Esophagus squamous epithelium (tissue), 5 donors: ENCODE measurements around the gene REEP6. TPM values are rescaled to one million over a fixed set of nuclear protein-coding genes. Genes with fewer than 3 reads are reported as not detected.
"Not testable (repeated sequence)": the region's sequence is repeated elsewhere in the genome, so short reads cannot be mapped to it uniquely, and the experiment has no call there.

Source experiments
- DNase-seq: peaks from one replicate; lab custom pipeline; 2025; lab: John Stamatoyannopoulos, UW
- H3K27ac ChIP-seq, 4 donors: fragments of 200-600 bp; sonication (generic); one replicate each; pipeline ENCODE4 v1.5.1; 2016 to 2019; ENCODE audit warnings: mild to moderate bottlenecking in 1 of 4
- H3K27me3 ChIP-seq, 4 donors: fragments of 200-600 bp; sonication (generic); 1 replicate in 3 of 4; 2 replicates in 1 of 4; pipeline versions ENCODE4 v1.5.1 to v1.6.0; 2017 to 2021; ENCODE audit warnings: antibody characterized with exemption in 1 of 4
- H3K36me3 ChIP-seq, 3 donors: fragments of 200-600 bp; sonication (generic); one replicate each; pipeline ENCODE4 v1.5.1; 2016 to 2019
- H3K4me1 ChIP-seq, 3 donors: fragments of 200-600 bp; sonication (generic); one replicate each; pipeline ENCODE4 v1.5.1; 2017 to 2019
- H3K4me3 ChIP-seq, 4 donors: fragments of 200-600 bp; sonication (generic); 1 replicate in 3 of 4; 2 replicates in 1 of 4; pipeline ENCODE4 v1.5.1; 2016 to 2019; ENCODE audit warnings: mild to moderate bottlenecking in 2 of 4, moderate library complexity in 1 of 4
- H3K9me3 ChIP-seq, 3 donors: fragments of 200-600 bp; sonication (generic); one replicate each; pipeline ENCODE4 v1.5.1; 2016 to 2019
- POLR2A ChIP-seq, 4 donors: fragments of 450-650 bp; IDR thresholded peaks; one replicate each; pipeline ENCODE4 v1.6.1; 2017; ENCODE audit warnings: antibody characterized with exemption in 4 of 4, mild to moderate bottlenecking in 4 of 4, moderate library complexity in 3 of 4
- WGBS, 2 donors: methylation state at CpG; one replicate each; pipeline ENCODE4 v1.1.5; 2018; 5-methylcytosine and 5-hydroxymethylcytosine counted together
- intact Hi-C: fragments of 100-400 bp; cut with DNase I; formaldehyde crosslinking; loops from one replicate; pipeline ENCODE4 v1.15.0; 2022
- total RNA-seq, 4 donors: library from RNA; depleted of rRNA; stranded (reverse); fragments of >200 nt; gene quantifications; one replicate each; pipeline ENCODE4 v1.1.0, GENCODE V29; 2016
- TF ChIP-seq, protein P1 (sequence below), 6 experiments: fragments of 450-650 bp in 4 of 6; fragments of 200-600 bp in 2 of 6; sonication (generic) in 2 of 6; IDR thresholded peaks; one replicate each; pipeline ENCODE4 v1.5.1; 2016 to 2019; ENCODE audit warnings: antibody characterized with exemption in 6 of 6, mild to moderate bottlenecking in 4 of 6, moderate library complexity in 4 of 6
- donor health status: DM: yes; HTN: yes; CAD: no.

Gene REEP6
- total RNA-seq, 4 donors from 2014 or later = 5.7 to 13.8 (median 9.4) TPM

DNA sequence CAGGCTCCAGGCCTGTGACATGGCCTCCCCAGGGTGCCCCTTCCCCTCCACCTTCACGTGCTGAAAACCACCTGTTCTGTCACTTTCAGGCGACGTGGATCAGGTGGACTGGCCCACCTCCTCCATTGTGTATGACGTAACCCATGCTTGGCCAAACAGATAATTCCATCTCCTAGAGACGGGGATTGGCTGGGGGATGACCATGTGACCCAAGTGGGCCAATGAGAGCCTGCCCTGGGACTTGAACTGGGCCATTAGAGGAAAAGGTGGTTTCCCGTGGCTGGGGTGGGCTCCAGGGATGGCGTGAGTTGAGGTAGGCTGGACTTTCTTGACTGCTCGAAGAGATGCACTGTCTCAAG, 25.4 kb downstream of the REEP6 start:
- no peaks in the 10 kb centered on the region for H3K36me3 ChIP-seq
- no peak overlapping the region for H3K4me3 ChIP-seq
- H3K4me1 ChIP-seq = peaks cover 17 to 29% (median 22%) of the 10 kb centered on the region in 3 donors
- H3K9me3 ChIP-seq = no peaks in the 10 kb centered on the region
- no peak for TF ChIP-seq POLR2A (IDR thresholded peaks at IDR 0.05)
- TF ChIP-seq, protein P1, sequence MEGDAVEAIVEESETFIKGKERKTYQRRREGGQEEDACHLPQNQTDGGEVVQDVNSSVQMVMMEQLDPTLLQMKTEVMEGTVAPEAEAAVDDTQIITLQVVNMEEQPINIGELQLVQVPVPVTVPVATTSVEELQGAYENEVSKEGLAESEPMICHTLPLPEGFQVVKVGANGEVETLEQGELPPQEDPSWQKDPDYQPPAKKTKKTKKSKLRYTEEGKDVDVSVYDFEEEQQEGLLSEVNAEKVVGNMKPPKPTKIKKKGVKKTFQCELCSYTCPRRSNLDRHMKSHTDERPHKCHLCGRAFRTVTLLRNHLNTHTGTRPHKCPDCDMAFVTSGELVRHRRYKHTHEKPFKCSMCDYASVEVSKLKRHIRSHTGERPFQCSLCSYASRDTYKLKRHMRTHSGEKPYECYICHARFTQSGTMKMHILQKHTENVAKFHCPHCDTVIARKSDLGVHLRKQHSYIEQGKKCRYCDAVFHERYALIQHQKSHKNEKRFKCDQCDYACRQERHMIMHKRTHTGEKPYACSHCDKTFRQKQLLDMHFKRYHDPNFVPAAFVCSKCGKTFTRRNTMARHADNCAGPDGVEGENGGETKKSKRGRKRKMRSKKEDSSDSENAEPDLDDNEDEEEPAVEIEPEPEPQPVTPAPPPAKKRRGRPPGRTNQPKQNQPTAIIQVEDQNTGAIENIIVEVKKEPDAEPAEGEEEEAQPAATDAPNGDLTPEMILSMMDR (IDR thresholded peaks at IDR 0.05) = no peak
- intact Hi-C loops = no loop called here
- whole genome bisulfite sequencing, 2 donors = 59 to 62% methylated on average over 4 to 6 of the region's 8 CpGs
- H3K27ac ChIP-seq = no peak overlapping the region
- DNase-seq = no peak
- H3K27me3 ChIP-seq = peaks cover 0 to 58% (median 0%) of the 10 kb centered on the region in 4 donors

DNA sequence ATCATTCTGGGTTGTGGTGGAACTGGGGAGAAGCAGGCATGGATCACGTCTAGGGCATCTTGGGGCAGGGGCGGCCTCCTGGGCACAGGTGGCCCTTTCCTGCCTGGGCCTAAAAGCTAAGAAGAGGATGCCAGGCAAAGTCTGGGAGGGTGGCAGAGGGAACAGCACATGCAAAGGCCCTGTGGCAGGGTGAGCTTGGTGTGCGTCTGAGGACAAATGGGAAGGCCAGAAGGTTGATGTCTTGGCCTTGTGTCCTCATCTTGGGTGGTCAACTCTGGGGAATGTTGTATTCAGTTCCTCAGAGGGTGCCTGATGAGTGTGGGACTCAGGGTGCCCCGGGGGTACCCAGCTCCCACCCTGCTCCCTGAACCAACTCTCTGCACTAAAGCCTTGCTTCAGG, 27.5 kb downstream of the REEP6 start:
- intact Hi-C loops = no loop called here
- TF ChIP-seq, protein P1 (IDR thresholded peaks at IDR 0.05) = no peak
- no peak for TF ChIP-seq POLR2A (IDR thresholded peaks at IDR 0.05)
- DNase-seq = no peak
- H3K9me3 ChIP-seq = no peaks in the 10 kb centered on the region
- peaks cover 0 to 58% (median 3%) of the 10 kb centered on the region in 4 donors for H3K27me3 ChIP-seq
- H3K27ac ChIP-seq = no peak overlapping the region
- WGBS, 2 donors = 100% methylated on average over 1 to 3 of the region's 4 CpGs
- no peaks in the 10 kb centered on the region for H3K36me3 ChIP-seq
- peaks cover 5 to 31% (median 6%) of the 10 kb centered on the region in 3 donors for H3K4me1 ChIP-seq
- no peak overlapping the region for H3K4me3 ChIP-seq

DNA sequence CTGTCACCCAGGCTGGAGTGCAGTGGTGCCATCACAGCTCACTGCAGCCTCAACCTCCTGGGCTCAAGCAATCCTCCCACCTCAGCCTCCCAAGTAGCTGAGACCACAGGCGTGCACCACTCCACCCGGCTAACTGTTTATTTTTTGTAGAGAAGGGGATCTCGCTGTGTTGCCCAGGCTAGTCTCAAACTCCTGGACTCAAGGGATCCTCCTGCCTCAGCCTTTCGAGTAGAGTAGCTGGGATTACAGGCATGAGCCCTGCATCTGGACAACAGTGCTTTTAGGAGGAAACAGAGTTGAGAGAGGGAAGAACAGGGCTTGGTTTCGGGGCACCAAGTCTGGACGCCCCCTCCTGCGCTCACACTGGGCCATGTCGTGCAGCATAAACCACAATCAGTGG, 28.8 kb downstream of the REEP6 start:
- Histone ChIP-seq H3K4me1 (peaks cover 0 to 33% (median 10%) of the 10 kb centered on the region in 3 donors), H3K27me3 (peaks cover 0 to 58% (median 6%) of the 10 kb centered on the region in 4 donors)
- WGBS, 2 donors = 73 to 83% methylated on average over 4 to 6 of the region's 8 CpGs
- DNase-seq, intact Hi-C loops, H3K27ac ChIP-seq, H3K36me3 ChIP-seq, H3K4me3 ChIP-seq, H3K9me3 ChIP-seq: not testable (repeated sequence)

DNA sequence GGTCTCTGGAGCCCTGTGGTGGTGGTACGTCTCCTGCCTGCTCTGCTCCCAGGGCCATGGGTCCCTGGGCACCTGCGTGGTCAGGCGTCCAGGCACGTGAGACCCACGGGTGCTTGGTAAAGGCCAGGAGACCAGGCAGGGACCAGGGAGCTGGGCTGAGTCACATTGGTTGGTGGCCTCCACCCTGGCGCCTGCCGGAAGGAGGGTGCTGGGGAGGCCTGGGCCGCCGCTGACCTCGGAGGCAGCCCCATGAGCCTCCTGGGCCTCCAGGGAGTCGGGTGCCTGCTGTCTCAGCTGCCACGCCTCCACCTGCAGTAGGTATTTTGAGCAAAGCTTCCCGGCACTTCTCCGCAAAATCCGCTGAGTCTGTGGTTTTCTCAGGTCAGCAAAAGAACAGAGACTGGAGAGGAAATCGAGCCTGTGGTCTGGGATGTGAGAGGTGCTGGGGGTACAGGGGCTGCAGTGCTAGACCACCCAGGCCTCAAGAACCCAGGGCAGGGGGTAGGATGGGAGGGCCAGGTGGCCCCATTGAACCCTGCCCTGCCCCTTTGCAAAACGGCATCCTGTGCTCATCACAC, 29.3 kb downstream of the REEP6 start:
- H3K36me3 ChIP-seq = no peaks in the 10 kb centered on the region
- no peak for DNase-seq
- H3K9me3 ChIP-seq = no peaks in the 10 kb centered on the region
- intact Hi-C loops = no loop called here
- no peak overlapping the region for H3K27ac ChIP-seq
- peaks cover 0 to 33% (median 10%) of the 10 kb centered on the region in 3 donors for H3K4me1 ChIP-seq
- peaks cover 0 to 58% (median 11%) of the 10 kb centered on the region in 4 donors for H3K27me3 ChIP-seq
- H3K4me3 ChIP-seq = no peak overlapping the region
- WGBS, 2 donors = 51 to 88% methylated on average over 1 to 2 of the region's 17 CpGs
- TF ChIP-seq, protein P1 (IDR thresholded peaks at IDR 0.05) = no peak
- TF ChIP-seq POLR2A (IDR thresholded peaks at IDR 0.05) = no peak

DNA sequence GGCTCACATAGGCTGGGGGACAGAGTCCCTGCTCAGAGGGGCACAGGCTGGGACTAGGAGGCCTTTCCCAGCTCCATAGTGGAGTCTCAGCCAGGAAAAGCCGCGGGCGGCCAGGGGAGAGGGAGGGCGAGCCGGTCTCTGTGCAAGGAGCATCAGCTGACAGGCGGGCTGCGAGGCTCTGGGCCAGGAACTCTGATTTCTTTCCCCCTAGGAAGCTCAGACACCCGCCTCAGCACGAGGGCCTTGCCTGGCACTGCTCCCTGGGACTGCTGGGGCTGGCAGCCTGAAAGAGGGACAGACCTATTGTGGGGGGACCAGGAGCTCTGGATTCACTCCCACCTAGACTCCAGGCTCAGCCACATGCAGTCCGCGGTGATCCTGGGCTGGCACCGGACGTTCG, 30.7 kb downstream of the REEP6 start:
- intact Hi-C loops = no loop called here
- Histone ChIP-seq H3K9me3 (no peaks in the 10 kb centered on the region), H3K4me1 (peaks cover 0 to 33% (median 10%) of the 10 kb centered on the region in 3 donors), H3K36me3 (no peaks in the 10 kb centered on the region), H3K27ac (peak overlapping the region in 3 of 4 donors; percentile 38 to 62 (median 61)), H3K4me3 (no peak overlapping the region), H3K27me3 (peaks cover 0 to 67% (median 12%) of the 10 kb centered on the region in 4 donors)
- no peak for TF ChIP-seq POLR2A (IDR thresholded peaks at IDR 0.05)
- TF ChIP-seq, protein P1 (IDR thresholded peaks at IDR 0.05) = no peak
- no CpG with 5 or more reads among the region's 14 CpGs for WGBS, 2 donors
- no peak for DNase-seq
